SKM-1 (cell line): ENCODE data around the gene SDHAF4.
"Not testable (repeated sequence)": the region's sequence is repeated elsewhere in the genome, so short reads cannot be mapped to it uniquely, and the experiment has no call there.

Experiments used
- DNase-seq: peaks from one replicate; lab custom pipeline; 2025; ENCODE audit not compliant: unreplicated experiment; lab: John Stamatoyannopoulos, UW

Gene SDHAF4

DNA sequence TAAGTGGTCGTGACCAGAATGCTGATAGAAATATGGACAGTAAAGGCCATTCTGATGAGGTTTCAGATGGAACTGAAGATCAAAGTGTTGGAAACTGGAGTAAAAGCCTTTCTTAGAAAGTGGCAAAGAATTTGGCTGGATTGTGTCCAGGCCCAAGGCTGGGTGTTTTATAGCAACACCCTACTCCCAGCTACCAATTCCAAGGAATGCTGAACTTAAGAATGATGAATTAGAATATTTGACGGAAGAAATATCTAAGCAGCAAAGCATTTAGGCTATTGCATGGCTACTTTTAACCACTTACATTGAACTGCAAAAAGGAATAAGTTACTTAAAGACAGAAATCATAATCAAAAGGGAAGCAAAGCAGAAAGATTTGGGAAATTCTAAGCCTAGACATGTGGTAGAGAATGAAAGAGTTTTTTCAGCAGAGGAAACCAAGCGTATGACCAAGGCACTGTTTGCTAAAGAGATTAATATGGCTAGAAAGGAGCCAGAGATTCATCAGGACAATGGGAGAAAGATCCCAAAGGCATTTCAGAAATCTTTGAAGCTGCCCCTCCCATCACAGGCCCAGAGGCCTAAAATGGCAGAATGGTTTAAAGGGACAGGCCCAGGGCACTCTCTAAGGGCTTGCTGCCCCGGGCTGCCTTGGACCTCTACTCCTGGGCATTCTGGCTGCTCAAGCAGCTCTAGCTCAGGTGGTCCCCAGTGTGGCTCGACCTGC is 25.8 kb downstream of the SDHAF4 start:
- no peak for DNase-seq

DNA sequence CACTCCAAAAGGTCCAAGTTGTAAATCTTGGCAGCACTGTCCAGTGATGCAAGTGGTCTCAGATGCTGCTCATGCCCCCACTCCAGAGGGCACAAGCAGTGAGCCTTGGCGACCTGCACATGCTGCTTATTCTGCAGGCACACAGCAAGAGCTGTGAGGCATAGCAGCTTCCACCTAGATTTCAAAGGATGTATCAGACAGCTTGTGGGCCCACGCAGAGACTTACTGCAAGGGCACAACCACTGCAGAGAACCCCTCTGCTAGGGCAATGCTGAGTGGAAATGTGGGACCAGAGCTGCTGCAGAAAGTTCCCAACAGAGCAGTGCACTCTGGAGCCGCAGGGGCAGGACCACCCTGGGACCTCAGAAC is 26.4 kb downstream of the SDHAF4 start:
- DNase-seq: no peak

DNA sequence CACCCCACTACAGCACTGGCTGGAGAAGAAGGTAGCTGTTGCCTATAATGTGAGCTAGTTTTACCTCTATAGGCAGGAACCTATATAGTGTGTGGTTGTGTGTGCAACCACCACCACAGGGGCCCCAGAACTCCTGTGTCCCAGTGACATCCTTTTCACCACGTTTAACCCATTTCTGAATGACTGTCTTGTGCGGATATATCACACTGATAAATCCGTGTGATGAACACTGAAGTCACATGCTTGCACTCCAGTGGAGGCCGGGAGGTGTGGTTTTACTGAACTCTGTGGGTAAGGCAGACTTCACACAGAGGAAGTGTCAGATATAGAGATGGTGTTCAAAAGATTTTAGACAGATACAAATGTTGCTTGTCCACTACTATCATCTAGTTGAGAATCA is 32.5 kb downstream of the SDHAF4 start:
- no peak for DNase-seq

DNA sequence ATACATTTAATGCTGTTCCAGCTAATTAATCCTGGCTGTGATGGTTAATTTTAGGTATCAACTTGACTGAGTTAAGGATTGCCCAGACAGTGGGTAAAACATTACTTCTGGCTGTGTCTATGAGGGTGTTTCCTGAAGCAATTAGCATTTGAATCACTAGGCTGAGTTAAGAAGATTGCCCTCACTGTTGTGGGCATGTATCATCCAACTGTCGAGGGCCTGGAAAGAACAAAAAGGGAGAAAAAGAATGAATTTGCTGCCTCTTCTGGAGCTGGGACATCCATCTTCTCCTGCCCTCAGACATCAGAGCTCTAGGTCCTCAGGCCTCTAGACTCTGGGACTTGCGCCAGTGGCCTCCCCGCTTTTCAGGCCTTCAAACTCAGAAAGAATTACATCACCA is 34.3 kb downstream of the SDHAF4 start:
- DNase-seq: no peak

DNA sequence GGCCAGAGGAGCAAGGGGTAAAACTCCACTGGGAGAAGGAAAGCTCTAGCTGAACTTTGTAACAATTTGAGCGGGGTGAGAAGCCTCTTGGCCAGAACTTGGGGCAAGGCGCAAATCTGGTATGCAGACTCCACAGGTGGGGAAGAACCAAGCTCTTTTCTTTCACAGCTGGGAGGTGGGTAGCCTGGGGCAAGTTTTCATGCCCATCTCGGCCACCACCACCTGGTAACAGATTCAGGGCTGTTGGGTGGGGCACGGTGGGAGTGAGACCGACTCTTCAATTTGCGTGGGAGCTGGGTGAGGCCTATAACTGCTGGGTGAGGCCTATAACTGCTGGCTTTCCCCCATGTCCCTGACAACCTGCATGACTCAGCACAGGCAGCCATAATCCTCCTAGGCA is 37.5 kb downstream of the SDHAF4 start:
- DNase-seq: no peak

DNA sequence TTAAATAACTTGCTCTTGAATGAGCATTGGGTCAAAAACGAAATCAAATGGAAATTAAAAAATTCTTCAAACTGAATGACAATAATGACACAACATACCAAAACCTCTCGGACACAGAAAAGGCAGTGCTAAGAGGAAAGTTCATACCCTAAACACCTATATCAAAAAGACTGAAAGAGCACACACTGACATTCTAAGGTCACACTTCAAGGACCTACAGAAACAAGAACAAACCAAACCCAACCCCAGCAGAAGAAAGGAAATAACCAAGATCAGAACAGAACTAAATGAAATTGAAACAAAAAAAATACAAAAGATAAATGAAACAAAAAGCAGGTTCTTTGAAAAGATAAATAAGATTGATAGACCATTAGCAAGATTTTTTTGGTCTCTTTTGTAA is 40.6 kb downstream of the SDHAF4 start:
- DNase-seq: not testable (repeated sequence)

DNA sequence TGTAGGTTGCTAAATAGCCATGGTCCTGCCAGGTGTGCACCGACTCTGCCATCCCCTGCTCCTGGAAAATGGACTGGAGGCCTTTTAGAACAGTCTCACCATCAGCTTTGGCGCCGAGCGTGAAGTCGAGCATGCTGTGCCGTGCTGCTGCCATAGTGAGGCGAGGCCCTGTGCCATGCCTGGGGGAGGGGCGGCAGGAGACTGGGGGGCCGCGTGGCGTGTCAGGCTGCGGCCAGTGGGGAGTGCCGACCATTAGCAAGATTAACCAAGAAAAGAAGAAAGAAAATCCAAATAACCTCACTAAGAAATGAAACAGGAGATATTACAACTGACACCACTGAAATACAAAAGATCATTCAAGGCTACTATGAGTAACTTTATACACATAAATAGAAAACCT is 42.5 kb downstream of the SDHAF4 start:
- not testable (repeated sequence) for DNase-seq

DNA sequence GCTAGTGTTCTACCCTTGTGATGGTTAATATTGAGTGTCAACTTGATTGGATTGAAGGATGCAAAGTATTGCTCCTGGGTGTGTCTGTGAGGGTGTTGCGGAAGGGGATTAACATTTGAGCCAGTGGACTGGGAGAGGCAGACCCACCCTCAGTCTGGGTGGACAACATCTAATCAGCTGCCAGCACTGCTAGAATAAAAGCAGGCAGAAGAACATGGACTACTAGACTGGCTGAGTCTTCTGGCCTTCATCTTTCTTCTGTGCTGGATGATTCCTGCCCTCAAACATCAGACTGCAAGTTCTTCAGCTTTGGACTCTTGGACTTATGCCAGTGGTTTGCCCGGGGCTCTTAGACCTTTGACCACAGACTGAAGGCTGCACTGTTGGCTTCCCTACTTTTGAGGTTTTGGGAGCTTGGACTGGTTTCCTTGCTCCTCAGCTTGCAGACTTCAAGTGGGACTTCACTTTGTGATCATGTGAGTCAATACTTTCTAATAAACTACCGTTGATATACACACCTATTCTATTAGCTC is 50.1 kb downstream of the SDHAF4 start:
- no peak for DNase-seq

DNA sequence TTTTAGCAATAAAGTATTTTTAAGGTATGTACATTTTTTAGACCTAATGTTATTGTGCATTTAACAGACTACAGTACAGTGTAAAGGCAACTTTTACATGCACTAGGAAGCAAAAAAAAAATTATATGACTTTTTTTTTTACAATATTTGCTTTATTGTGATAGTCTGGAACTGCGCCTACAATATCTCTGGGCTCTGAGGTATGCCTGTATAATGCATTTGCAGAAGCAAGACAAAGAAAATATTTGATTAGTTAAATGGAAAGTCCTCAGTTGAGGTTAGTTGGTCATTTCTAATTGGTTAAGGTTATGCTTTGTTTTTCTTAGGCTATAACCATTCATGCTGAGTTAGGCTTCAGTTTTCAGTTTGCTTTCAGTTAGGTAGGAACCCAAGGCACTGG is 54.0 kb downstream of the SDHAF4 start:
- no peak for DNase-seq

DNA sequence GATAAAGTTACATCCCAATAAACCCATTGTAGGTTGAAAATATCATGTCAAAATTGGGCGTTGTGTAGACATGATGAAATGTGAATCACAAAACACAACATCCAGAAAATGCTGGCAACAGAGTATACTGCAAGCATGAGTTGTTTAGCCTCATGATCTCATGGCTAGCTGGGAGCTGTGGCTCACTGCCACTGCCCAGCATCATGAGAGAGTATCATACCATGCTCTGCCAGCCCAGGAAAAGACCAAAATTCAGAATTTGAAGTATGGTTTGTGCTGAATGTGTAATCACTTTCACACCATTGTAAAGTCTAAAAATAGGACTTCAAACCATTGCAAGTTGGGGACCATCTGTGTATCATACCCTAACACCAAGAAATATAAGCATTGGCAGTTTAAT is 55.7 kb downstream of the SDHAF4 start:
- no peak for DNase-seq

DNA sequence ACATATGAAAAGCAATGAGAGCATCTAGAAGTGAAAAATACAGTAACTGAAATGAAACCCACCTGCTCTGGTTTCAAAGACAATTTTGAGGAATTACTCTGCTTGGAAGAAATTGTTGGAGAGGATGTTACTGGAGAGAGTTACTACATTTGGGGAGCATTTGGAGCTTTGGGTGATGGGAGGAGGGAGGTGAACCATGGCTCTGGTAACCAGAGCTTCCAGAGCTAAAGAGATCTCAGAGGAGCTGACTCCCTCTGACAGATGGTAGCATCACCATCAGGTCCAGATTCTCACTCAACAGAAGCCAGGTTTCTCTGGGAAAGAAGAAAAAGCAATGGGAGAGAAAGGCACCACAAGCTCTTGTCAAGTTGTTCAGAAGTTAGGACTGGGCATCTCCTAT is 58.7 kb downstream of the SDHAF4 start:
- no peak for DNase-seq

DNA sequence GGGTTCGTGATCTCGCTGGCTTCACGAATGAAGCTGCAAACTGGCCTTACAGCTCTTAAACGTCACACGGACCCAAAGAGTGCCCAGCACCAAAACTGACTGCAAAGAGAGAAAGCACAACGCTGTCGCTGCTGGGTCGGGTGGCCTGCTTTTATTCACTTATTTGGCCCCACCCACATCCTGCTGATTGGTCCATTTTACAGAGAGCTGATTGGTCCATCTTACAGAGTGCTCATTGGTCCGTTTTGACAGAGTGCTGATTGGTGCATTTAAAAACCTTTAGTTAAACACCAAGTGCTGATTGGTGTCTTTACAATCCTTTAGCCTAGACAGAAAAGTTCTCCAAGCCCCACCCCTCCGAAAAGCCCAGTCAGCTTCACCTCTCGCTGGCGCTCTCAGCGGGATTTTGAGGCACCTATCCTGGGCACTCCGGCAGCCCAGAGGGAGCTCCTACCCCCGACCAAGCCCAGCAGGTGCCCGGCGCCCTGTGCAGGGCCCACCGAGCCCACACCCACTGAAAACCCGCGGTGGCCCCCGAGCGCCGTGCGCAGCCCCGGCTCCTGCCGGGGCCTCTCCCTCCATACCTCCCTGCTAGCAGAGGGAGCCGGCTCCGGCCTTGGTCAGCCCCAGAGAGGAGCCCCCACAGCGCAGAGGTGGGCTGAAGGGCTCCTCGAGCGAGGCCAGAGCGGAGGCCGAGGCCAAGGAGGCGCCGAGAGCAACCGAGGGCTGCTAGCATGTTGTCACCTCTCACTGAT is 60.9 kb downstream of the SDHAF4 start:
- no peak for DNase-seq

DNA sequence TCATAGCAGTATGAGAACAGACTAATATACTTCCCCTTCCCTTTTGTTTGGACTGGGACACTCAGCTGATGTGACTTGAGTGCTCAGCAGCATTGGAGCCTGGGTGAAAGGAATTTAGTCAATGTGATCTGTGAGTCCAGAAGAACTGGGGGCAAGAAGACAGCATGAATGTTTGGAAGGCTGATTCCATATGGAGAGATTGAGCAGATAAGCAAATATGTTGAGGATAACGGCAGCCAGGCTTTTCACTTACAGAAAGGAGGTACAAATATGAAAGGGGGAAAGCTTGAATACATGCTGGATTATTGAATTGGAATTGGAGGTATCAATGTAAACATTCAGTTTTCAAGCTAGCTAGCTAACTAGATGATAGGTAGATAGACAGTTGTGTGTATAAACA is 63.2 kb downstream of the SDHAF4 start:
- DNase-seq: no peak

DNA sequence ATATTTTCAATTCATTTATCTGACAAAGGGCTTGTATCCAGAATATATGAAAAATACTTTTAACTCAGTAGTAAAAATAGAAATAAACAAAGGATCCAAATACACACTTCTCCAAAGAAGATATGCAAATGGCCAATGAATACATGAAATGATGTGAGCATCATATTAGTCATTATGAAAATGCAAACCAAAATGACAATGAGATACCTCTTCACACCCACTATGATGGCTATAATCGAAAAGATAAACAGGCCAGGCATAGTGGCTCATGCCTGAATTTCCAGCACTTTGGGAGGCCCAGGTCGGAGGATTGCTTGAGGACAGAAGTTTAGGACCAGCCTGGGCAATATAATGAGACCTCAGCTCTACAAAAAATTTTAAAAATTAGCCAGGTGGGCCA is 67.1 kb downstream of the SDHAF4 start:
- DNase-seq: no peak

DNA sequence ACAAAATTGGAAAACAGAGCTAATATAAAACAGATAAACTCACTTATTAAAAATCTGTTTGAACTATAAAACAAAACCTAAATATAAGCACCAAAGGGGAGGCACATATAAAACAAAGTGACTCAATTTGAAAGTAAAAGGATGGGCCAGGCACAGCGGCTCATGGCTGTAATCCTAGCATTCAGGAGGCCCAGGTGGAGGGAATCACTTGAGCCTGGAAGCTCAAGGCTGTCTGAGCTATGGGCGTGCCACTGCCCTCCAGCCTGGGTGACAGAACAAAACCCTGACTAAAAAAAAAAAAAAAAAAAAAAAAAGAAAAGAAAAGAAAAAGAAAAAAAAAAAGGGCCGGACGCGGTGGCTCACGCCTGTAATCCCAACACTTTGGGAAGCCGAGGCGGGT is 69.9 kb downstream of the SDHAF4 start:
- DNase-seq: no peak

DNA sequence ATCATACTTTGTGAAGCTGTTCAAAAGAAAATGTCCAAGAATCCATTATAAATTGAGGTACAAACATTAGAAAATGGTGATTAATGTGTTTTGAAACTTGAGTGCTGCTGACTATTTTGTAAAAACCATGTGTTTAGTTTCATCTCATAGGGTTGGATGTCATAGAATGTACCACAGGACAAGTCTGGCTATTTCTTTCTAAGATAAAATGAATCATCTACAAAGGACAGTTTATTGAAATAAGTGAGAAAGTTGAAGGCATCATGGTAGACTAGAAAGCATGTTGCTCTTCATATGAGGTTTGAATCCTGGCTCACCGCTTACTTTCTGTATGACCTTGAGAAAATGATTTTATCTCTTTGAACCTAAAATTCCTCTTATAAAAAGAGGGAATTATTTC is 71.7 kb downstream of the SDHAF4 start:
- DNase-seq: no peak
